GM12801 (cell line): ENCODE data around the gene SERAC1.

Experiments used
- TF ChIP-seq, protein P1 (sequence below): IDR thresholded peaks from one replicate; pipeline ENCODE4 v1.5.1; 2011; ENCODE audit warnings: control low read depth; ENCODE audit not compliant: insufficient read length; ENCODE audit errors: extremely low read depth

The SERAC1 gene

DNA sequence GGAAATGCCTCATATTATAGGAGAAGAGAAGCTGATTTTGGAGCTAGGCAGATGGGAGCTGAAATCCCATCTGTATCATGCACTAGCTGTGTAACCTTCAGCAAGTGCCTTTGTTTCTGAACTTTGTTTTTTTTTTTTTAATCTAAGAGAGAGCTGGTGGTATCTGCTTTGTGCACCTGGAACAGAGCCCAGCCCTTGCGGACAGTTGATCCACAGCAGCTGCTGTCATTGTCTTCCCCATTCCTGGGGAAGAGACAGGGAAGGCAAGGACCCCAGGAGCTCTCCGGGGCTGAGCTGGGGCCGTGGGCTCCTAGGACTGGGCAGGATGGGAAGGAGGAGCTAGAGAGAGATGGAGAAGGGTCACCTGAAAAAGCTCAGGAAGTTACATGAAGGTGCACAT is 94.3 kb downstream of the SERAC1 start:
- TF ChIP-seq, protein P1, sequence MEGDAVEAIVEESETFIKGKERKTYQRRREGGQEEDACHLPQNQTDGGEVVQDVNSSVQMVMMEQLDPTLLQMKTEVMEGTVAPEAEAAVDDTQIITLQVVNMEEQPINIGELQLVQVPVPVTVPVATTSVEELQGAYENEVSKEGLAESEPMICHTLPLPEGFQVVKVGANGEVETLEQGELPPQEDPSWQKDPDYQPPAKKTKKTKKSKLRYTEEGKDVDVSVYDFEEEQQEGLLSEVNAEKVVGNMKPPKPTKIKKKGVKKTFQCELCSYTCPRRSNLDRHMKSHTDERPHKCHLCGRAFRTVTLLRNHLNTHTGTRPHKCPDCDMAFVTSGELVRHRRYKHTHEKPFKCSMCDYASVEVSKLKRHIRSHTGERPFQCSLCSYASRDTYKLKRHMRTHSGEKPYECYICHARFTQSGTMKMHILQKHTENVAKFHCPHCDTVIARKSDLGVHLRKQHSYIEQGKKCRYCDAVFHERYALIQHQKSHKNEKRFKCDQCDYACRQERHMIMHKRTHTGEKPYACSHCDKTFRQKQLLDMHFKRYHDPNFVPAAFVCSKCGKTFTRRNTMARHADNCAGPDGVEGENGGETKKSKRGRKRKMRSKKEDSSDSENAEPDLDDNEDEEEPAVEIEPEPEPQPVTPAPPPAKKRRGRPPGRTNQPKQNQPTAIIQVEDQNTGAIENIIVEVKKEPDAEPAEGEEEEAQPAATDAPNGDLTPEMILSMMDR: no peak

GRCh38 chr6:158072083-158072721 is 95.9 kb downstream of the SERAC1 start:
- TF ChIP-seq, protein P1: peak; percentile 9

DNA sequence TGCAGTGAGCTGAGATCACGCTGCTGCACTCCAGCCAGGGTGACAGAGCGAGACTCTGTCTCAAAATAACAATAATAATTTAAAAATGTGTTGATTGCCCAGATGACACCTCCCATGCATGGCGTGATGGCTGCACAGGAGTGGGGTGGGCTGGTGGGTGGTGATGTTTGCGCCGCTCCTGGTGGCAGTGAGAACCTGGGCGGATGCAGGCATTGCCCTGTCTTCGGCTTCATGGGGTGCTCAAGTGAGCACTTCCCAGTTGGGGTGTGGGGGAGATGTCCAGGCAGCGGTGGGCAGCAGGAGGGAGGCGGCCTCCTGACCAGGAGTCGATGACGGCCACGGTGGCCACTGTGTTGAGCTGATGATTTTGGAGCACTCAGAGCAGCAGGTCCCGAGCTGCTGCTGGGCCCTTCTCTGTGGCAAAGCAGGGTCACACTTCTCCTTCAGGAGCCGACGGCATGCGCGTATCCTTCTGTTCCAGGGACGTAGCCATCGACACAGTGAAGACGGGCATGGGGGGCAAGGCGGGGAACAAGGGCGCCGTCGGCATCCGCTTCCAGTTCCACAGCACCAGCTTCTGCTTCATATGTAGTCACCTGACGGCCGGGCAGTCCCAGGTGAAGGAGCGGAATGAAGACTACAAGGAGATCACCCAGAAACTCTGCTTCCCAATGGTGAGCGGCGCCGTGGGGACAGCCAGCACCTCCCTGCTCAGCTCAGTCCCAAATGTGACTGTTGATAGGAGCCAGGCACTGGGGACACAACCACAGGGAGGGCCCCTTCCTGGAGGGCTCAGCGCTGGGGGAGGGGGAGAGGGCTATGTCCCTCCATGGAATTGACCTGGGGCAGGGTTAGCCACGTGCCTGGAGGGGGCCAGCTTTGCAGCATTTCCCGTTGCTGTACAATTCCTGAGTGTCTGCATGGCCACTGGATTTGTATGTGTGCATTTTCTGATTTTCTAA is 96.7 kb downstream of the SERAC1 start:
- TF ChIP-seq, protein P1: no peak

DNA sequence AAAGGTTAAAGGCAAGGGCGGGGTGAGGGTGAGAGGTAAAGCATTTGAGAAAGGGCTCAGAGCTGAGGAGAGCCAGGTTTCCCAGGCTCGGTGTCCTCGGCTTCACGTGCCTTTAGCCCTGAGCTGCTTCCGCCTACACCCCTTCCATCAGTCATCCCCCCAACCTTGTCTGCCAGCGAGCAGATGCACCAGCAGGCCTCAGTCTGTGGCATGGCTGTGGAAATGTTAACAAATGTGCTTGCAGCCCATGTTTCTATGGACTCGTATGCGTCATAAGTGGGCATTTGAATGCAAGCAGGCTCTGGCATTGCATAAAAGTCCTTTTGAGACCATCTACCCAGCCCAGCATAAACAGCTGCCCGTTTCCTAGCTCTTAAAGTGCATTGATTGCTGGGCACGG is 97.5 kb downstream of the SERAC1 start:
- TF ChIP-seq, protein P1: no peak

DNA sequence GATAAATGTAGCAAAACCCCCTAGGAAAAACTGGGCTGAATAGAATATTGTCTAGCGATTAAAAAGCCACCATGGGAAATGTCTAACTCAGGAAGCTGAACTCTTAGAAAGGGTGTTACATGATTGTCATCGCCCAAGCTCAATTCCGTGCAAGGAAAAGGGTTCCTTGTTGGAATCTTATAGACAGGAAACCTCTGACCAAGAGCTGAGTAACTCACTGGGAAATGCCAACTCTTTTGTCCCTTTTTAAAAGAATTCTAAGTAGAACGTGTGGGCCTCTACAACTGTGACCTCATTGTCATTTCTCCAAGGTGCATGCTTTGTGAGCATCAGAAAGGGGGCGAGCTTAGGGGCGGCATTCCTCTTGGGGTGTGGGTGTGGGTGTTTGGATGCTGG is 98.3 kb downstream of the SERAC1 start:
- TF ChIP-seq, protein P1: no peak

- TF ChIP-seq, protein P1: no peak
Measured at GRCh38 chr6:158068893-158069799, 98.9 kb downstream of the SERAC1 start.
